M059J (cell line): ENCODE measurements around the gene SECISBP2. TPM values are rescaled to one million over a fixed set of nuclear protein-coding genes. Genes with fewer than 3 reads are reported as not detected.
A peak's percentile ranks its signal among the peaks of the same experiment; 100 is the strongest.
"Not testable (repeated sequence)": the region's sequence is repeated elsewhere in the genome, so short reads cannot be mapped to it uniquely, and the experiment has no call there.

ENCODE experiments used
- DNase-seq: peaks from one replicate; pipeline ENCODE4 v3.0.0-alpha.2; 2012; ENCODE audit warnings: low read depth
- total RNA-seq: library from RNA; depleted of rRNA; stranded (reverse); fragments of >200 nt; shearing (Covaris generic); gene quantifications from 2 replicates; pipeline ENCODE4 v1.2.3, GENCODE V29; 2014

The SECISBP2 gene
- total RNA-seq, 1 experiment from 2014 or later: 22.1 TPM

- DNase-seq: no peak
Measured at GRCh38 chr9:89364666-89365531, 46.6 kb downstream of the SECISBP2 start.

DNA sequence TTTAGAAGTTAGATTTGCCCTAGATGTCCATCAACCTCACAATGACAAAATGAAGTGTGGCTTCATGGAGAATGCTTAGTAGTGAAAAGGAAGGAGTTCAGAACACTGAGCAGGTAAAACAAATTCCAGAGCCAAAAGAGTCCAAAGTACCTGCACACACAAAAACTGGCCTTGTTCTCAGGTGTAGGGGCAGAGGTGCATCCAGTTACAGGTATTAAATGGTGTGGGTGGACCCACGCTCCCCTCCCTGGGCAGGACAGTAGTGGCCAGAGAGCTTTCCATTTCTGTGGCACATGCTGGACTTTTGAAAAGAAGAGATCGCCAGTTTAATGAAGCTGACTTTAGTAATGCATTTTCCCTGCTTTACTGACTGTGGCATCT, 47.2 kb downstream of the SECISBP2 start:
- DNase-seq: no peak

- DNase-seq: no peak
Measured at GRCh38 chr9:89366711-89367110, 48.4 kb downstream of the SECISBP2 start.

- no peak for DNase-seq
Measured at GRCh38 chr9:89367281-89367680, 49.0 kb downstream of the SECISBP2 start.

- no peak for DNase-seq
Measured at GRCh38 chr9:89367726-89368437, 49.6 kb downstream of the SECISBP2 start.

- no peak for DNase-seq
Measured at GRCh38 chr9:89368550-89368949, 50.2 kb downstream of the SECISBP2 start.

DNA sequence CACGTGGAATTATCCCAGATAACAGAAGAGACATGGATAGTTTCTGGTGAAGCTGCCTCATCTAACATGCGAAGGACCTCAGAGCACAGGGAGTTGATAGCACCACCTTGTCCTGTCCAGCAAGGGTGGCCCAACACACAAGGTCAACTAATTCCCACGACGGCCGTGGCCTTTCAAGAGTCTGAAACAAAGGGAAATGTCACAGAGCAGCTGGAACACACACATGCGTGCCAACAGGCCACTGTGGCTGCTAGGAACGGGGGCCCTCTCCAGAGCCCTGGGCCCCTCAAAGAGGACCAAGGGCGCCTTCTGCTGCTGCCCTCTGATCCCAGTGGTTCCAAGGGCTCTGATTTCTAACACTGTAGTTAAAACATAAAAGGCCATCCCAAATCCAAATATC, 50.7 kb downstream of the SECISBP2 start:
- no peak for DNase-seq

DNA sequence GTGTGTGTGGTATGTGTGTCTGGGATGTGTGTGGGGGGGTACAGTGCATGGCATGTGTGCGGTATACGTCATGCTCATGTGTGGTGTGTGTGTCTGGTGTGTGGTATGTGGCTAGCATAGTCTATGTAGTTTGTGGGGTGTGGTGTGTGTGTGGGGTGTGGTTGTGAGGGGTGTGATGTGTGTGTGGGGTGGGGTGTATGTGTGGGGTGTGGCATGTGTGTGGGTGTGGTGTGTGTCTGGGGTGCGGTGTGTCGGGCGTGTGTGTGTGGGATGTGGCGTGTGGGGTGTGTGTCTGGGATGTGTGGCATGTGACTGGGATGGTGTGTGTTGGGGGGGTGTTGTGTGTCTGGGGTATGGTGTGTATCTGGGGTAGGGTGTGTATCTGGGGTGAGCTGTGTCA, 52.3 kb downstream of the SECISBP2 start:
- no peak for DNase-seq

- not testable (repeated sequence) for DNase-seq
Measured at GRCh38 chr9:89371791-89372190, 53.5 kb downstream of the SECISBP2 start.

- peak; percentile 38 for DNase-seq
Measured at GRCh38 chr9:89372230-89372816, 54.0 kb downstream of the SECISBP2 start.

- DNase-seq: no peak
Measured at GRCh38 chr9:89372979-89373378, 54.7 kb downstream of the SECISBP2 start.

DNA sequence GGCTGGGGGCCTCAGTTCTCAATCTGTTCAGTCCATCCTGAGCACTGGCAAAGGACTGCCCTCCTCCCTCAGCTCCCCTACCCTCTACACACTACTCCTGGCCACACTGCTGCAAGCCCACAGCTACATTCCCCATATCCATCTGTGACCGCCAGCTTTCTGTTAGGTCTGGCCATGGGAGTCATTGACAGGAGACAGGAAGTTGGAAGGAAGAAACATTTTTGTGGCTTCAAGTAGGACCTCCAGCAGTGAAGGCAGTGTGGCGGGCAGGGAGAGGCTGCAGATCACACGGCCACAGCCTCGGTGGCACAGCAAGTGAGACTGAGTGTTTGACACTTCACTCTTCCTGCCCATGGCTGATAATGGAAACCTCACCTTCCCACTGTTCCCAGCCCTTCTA, 55.9 kb downstream of the SECISBP2 start:
- peak; percentile 92 for DNase-seq

DNA sequence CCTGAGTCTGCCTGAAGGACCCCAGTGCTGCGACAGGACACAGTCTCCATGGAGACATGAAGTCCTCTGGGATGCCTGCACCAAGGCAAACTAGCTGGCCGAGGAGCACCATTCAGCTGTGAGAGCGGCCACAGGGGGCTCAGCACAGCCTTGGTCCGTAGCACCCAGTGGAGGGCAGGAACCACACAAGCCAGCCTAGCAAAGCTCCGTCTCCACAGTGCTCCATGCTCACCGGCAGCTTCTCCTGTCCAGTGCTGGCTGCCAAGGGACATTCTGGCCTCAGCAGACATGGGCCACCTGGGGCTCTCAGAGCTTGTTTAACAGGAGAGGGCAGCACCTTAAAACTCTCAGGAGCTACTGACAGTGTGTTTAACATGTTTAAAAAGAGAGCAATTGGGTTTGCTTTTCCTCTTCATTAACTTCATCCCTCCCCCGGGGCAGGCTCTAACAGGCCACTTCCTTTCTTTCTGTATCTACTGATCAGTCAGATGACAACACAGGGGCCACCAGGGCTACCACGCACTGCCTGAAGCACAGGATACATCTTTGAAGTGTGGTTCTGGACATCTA, 57.0 kb downstream of the SECISBP2 start:
- DNase-seq: peak; percentile 72

DNA sequence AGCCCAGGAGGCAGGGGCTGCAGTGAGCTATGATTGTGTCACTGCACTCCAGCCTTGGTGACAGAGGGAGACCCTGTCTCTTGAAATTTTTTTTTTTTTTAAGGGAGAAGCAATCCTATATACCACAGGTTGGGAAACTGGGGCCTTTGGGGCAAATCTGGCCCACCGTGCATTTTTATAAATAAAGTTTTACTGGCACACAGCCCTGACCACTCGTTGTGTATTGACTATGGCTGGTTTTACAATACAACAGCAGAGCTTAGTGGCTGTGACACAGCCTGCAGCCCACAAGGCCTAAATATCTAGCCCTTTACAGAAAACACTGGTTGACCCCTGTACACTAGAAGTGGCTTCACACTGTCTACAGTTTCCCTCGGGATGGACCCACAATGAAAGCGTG, 58.0 kb downstream of the SECISBP2 start:
- no peak for DNase-seq

DNA sequence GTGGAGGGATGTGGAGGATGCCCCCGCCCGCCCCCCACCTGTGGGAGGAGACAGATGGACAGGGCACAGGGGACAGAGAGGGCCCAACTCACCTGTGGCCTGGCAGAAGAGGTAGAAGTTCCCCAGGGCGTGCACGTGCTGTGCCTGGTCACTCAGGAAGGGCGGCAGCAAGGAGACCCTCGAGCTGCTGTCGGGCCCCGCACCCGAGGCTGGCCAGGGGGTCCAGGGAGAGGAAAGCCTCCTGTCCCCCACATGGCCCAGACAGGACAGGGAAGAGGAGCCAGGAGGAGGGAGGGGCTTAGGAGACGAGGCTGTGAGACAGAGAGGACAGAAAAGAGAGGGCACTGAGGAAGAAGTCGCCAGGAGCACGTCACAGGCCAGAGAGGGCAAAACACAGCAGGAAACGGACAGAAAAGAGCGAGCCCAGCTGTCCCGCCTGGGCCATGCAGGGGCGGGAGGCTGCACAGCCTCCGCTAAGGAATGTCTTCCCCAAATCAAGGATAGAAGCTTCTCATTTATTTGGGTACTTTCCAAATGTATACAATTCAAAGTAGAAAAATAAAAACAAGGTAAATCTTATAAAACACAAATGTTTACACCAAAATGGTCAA, 58.5 kb downstream of the SECISBP2 start:
- no peak for DNase-seq

DNA sequence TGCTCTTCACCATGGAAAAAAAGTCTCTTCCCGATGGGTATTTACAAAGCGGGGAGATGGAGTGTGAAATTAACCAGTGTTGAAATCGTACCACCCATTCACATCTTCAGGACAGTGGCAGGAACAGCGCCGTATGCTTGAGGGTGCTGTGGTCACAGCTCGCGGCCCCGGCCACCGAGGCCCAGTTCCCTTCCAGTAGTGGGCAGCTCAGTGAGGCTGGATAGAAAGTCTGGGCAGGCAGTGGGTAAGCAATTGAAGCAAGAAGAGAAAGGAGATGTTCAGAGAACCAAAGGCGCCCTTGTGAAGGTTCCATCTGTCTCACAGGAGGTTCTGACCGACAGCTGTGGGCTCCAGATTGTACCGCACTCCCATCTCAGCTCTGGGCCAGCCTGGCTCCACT, 59.1 kb downstream of the SECISBP2 start:
- DNase-seq: no peak

GRCh38 chr9:89378541-89378940, 60.2 kb downstream of the SECISBP2 start:
- no peak for DNase-seq

GRCh38 chr9:89379031-89379430, 60.7 kb downstream of the SECISBP2 start:
- DNase-seq: no peak

GRCh38 chr9:89379508-89380115, 61.3 kb downstream of the SECISBP2 start:
- DNase-seq: no peak

GRCh38 chr9:89380437-89381307, 62.4 kb downstream of the SECISBP2 start:
- no peak for DNase-seq

DNA sequence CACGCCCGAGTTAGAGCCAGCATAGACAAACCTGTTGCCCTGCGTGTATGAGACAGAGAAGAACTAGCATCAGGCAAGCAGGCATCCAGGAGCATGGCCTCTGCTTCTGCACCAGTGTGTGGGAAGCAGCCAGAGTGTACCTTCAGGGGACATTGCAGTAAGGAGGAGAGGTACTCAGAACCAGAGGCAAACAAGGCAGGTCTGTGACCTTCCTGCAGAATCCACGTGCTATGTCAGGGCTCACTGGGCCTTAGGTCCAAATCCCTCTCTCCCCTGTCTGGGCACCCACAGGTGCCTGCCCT, 63.0 kb downstream of the SECISBP2 start:
- no peak for DNase-seq
